ENCODE results near the gene CGB1. TPM values are rescaled to one million over a fixed set of nuclear protein-coding genes. Genes with fewer than 3 reads are reported as not detected.

CGB1 gene
- total RNA-seq, 1 experiment from 2014 or later = not detected

GRCh38 chr19:49085020-49085867 lies 48.5 kb upstream of the CGB1 start, which contains the start of gene SNRNP70:
SNRNP70 (plus strand) TSS chr19:49085451; CDS start chr19:49086415, 964 bp downstream.
- DNase-seq (ENCODE audit: low spot score) (peak; percentile 99), ATAC-seq (peak; percentile 97)
- Mint-ChIP-seq H3K4me1 (peaks cover 17% of the 10 kb centered on the region), H3K9me3 (peaks cover 3% of the 10 kb centered on the region; the same call in 1 of the 2 replicates), H3K27ac (peak within 1 kb of the TSS; percentile 99), H3K36me3 (peaks cover 27% of the 10 kb centered on the region), H3K4me3 (peak within 1 kb of the TSS; percentile 96), H3K27me3 (ENCODE audit: low read depth) (peaks cover 16% of the 10 kb centered on the region)
- POLR2A ChIA-PET = no interaction called here
- CTCF ChIA-PET = interaction anchor here (0.5 to 2.4 kb wide), 2 partner anchors 13 to 112 kb away, joined by 3 to 11 read pairs; no protein-coding TSS in a partner anchor
- TF ChIP-seq ZBTB43 (CRISPR knock-in tag; IDR thresholded peaks at IDR 0.05) = peak; percentile 95
- TF ChIP-seq JUN (CRISPR knock-in tag; IDR thresholded peaks at IDR 0.05) = peak; percentile 82; the same call in 1 of the 2 replicates
- TF ChIP-seq ZNF416 (CRISPR knock-in tag; IDR thresholded peaks at IDR 0.05) = no peak
- no peak for TF ChIP-seq ZBTB21 (CRISPR knock-in tag; IDR thresholded peaks at IDR 0.05; ENCODE audit: borderline replicate concordance)
- TF ChIP-seq HMGXB4 (CRISPR knock-in tag; IDR thresholded peaks at IDR 0.05) = peak; percentile 89; the same call in 1 of the 2 replicates
- TF ChIP-seq FOXP1 (CRISPR knock-in tag; IDR thresholded peaks at IDR 0.05; ENCODE audit: borderline replicate concordance) = peak; percentile 97
- TF ChIP-seq ARID4B (CRISPR knock-in tag; IDR thresholded peaks at IDR 0.05; ENCODE audit: borderline replicate concordance) = peak; percentile 88; the same call in 1 of the 2 replicates
- no peak for TF ChIP-seq ERG (CRISPR knock-in tag; IDR thresholded peaks at IDR 0.05)
- peak; percentile 84; the same call in 1 of the 2 replicates for TF ChIP-seq E2F4 (CRISPR knock-in tag; IDR thresholded peaks at IDR 0.05; ENCODE audit: borderline replicate concordance, low read depth)
- TF ChIP-seq MAX (CRISPR knock-in tag; IDR thresholded peaks at IDR 0.05) = peak; percentile 85
- TF ChIP-seq PREB (CRISPR knock-in tag; IDR thresholded peaks at IDR 0.05; ENCODE audit: borderline replicate concordance) = no peak
- peak; percentile 81 for TF ChIP-seq NFE2L1 (CRISPR knock-in tag; IDR thresholded peaks at IDR 0.05)
- TF ChIP-seq FOXP4 (CRISPR knock-in tag; IDR thresholded peaks at IDR 0.05) = 0 out of 2 replicates have a peak, but pooled peaks have one; percentile 58
- TF ChIP-seq ETV6 (CRISPR knock-in tag; IDR thresholded peaks at IDR 0.05) = peak; percentile 78
- TF ChIP-seq TEAD1 (CRISPR knock-in tag; IDR thresholded peaks at IDR 0.05) = no peak
- TF ChIP-seq TCF7 (CRISPR knock-in tag; IDR thresholded peaks at IDR 0.05; ENCODE audit: low read depth) = peak; percentile 84; the same call in 1 of the 2 replicates
- peak; percentile 98 for TF ChIP-seq FOXK1 (CRISPR knock-in tag; IDR thresholded peaks at IDR 0.05)
- TF ChIP-seq MYBL2 (CRISPR knock-in tag; IDR thresholded peaks at IDR 0.05) = peak; percentile 90
- TF ChIP-seq NR1H2 (CRISPR knock-in tag; IDR thresholded peaks at IDR 0.05) = no peak
- peak; percentile 66; the same call in 1 of the 2 replicates for TF ChIP-seq TEAD4 (CRISPR knock-in tag; IDR thresholded peaks at IDR 0.05)
- no peak for TF ChIP-seq ATF1 (CRISPR knock-in tag; IDR thresholded peaks at IDR 0.05)
- 0 out of 2 replicates have a peak, but pooled peaks have one; percentile 64 for TF ChIP-seq KAT7 (CRISPR knock-in tag; IDR thresholded peaks at IDR 0.05; ENCODE audit: borderline replicate concordance)

All from WTC11 (cell line).